Activated CD8-positive, alpha-beta memory T cell treated with anti-CD3 and anti-CD28 coated beads, Interleukin-2, amount 50 U/mL, for 48 hours (primary cell): ENCODE results near the gene ITM2B.

Experiments
- DNase-seq: peaks from one replicate; pipeline ENCODE4 v3.0.0-alpha.2; 2020

ITM2B gene

DNA sequence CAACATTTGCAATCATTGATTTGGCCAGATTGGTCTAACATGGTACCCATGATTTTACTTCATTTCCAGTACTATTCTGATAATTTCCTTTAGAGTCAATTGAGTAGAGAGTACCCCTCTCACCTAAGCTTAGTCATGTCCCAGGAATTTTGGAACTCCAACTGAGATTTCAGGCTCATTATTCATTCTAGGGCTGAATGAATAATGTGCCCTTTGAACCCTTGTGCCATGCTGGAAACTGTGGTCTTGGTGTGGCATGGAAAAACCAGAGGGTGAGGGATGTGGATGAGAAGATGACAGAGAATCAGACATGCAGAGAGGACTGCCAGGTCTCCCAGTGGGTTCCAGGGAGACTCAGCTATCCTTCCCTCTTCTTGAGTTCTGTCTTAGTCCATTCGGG is 30.2 kb downstream of the ITM2B start:
- no peak for DNase-seq

DNA sequence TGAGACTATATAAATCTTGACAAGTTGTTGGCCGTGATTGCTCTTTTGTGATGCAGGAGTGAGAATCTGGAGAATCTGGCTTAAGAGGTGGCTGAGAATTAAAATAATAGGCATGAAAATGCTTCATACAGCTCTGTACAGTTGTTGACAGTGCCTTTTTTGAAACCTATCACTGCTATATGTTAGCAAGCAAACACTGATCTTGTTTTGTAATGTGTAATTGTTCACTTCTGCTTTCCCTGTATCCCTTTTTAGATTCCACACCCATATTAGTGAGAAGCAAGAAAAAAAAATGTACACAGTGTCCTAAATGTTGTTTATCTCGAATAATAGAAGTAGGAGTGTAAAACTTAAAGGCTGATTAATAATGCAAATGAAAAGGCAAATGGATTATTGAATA is 31.1 kb downstream of the ITM2B start:
- DNase-seq = no peak

DNA sequence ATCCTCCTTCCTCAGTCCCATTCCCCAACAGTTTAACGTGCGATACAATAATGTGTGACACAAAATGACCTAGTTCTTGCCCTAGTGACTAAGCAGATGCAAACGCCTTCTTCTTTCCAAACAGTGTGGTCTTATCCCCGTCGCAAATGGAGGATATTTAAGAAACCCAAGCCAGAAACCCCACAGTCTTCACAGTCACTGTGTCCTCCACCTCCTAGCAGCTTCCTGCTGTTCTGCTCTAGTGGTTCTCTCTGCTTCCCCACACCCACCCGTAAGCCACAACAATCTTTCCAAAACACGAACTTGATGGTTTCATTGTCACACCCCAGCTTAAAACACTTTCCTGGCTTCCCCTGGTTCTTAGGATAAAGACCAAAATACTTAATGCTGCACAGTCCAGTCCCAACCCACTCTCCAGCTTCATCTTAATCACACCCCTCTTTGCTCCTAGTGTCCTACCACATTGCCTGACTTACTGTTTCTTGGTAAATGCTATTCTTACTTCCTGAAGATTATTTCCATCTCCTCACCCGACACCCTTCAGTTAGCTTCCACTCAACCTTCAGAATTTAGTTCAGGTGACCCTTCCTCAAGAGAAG is 32.3 kb downstream of the ITM2B start:
- DNase-seq = no peak

DNA sequence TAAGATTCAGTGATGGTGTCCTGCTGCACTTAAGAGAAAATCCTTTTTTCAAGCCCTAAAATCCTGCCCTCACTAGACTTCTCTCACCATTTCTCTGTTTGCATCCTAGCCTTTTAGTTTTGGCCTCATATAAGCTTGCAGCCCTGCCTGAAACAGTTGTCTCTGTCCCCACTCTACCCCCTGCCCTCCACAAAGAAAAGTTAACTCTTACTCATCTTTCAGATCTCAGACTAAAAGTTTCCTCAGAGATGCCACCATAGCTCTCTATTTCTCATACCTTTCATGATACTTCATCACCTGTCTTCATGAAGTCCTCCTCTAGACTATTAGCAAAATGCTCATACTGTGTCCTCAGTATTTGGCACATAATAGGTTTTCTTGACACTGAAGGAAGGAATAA is 33.1 kb downstream of the ITM2B start:
- no peak for DNase-seq

DNA sequence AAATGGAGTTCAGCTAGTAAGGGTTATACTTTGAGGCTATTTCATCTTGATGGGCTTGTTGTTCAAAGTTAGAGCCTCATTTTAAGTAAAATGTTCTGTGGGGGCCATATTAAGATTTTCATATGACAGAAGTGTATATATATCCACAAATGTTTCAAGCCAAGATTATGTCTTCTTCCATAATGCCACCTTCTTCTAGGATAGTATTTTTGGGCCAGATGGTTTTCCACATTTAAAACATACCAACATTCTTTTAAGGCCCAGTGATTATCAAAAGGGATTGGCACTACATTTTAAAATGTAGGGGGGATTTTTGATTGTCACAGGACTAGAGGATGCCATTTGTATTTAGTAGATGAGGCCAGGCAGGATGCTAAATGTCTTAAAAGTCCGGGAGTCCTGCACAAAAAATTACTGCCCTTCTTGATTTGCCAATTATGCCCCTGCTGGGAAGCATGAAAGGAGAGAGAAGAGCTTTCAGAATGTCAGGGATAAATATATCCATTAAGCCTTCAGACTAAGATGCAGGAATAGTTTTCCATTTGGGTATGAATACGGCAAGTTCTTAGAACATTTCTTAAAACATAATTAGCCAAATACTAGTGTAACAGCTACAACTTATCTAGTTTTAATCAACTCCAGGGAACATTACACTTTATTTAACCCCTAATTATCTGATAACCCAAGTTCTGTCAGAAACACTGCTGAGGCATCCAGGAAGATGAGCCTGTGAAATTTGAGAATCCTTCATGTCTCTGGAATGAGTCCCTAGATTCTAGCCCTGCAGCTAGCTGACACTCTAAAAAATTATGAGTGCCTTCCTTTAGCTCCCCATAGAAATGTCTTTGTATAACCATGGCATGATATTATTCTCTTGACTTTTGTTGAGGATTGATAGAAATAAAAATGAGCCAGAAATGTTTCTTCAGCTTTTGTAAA is 34.0 kb downstream of the ITM2B start:
- no peak for DNase-seq

DNA sequence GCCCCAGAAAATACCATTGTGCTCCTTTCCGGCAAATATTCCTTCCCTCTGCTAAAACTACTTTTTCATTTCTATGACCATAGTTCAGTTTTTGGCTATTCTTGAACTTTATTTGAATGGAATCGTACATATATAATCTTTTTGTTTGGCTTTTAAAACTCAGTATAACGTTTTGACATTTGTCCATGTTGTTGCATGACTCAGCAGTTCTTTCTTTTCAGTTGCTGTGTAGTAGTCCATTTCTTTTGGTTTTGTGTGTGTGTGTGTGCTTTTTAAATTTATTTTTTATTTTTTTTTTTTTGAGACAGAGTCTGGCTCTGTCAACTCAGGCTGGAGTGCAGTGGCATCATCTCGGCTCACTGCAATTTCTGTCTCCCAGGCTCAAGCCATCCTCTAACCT is 35.0 kb downstream of the ITM2B start:
- DNase-seq = no peak

DNA sequence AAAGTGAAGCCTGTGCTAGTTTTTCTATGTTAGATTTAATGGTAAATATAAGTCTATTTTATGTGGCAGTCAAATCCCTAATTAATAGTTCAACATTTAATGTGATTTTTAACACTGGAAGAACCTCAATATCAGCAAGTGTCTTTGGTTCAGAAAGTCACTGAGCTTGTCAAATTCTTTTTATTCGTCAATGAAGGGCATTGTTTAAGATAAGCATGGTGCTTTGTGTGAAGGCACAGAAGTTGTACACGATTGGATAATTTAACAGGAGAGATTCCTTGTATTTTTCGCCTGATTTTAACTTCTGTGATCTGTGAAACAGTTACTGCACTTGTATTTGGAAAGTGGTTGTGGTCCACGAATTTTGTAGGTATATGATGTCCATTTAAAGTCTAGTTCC is 40.3 kb downstream of the ITM2B start:
- DNase-seq = no peak

DNA sequence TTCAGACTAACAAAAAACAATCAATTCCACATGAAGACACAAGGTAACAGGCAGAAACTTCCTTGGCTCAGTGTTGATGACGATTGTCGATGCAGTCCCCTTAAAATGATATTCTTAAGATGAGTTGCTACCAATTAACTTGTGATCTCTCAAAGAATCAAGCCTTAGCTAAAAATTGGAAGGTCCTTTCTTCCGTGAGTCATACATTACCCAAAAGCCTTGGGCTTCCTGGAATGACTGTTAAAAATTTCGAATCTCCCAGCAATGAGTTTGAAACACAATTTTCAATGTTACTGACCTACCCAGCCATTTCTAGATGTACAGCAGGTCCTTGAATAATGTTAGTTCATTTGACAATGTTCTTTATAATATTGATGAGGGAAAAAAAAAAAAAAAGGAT is 42.5 kb downstream of the ITM2B start:
- no peak for DNase-seq

DNA sequence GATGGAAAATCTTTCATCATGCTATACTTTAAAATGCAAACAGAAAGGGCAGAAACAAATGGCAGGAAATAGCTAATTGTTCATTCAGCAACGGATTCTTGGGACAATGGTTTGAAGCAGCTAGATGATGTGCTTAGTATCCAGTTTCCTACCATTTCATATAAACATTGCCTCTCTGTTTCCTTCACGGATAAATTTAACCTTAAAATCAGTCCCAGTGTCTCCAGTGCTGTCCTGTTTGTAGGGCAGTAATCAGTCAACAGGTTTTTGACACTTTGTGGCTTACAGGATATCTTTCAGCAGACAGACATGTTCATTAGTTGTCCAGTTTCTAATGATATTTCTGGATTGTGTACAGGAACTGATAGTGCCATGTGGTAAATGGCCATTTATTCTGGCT is 45.8 kb downstream of the ITM2B start:
- no peak for DNase-seq

DNA sequence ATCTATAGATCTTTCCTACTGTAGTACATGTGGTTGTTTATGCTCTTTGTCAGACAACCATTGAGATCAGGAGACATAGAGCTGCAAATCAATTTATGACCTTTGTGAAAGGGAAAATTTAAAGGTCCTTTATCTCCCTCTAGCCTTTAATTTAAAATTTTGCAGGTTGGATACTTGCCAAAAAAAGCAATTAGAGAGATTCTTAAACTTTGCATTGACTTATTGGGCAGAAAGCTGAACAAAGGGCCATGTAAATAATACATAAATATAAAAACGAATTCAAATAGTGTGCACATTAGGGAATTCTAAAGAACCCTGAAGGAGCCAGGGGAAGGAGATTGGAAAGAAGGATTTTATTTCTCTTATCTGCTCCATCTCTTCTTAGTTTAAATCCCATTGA is 48.5 kb downstream of the ITM2B start:
- DNase-seq = no peak

DNA sequence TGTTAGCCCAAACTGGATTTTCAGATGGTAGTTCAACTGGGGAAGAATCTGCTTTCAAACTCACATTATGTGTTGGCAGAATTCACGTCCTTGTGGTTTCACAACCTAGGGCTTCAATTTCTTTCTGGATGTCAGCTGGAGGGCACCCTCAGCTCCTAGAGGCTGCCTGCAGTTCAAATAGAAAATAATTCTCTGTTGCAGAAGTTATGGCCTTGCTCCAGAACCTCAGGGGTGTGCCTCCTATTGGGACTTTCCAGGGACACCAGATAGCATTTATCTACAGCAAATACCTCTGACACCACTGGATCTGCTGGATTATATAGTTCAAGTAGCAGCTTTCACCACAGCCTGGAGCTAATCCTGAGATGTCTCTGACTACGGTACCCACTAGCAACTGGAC is 58.7 kb downstream of the ITM2B start:
- DNase-seq = no peak

DNA sequence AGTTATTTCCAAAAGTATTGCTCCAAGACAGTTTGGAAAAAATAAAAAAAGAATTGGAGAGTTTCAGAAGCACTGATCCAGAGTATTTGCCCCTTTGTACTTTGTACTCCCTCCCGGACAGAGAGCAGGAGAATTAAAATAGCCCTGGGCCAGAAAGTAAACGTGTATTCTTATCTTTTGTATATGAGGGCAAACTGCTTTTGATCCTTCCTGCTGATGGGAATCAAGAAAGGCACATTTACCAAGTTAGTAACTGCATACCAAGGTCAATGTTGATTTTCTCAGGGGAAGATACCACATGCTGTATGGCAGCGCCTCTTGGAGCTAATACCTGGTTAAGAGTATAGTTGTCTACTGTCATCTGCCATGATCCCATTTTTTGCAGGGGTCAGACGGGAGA is 59.6 kb downstream of the ITM2B start:
- no peak for DNase-seq

DNA sequence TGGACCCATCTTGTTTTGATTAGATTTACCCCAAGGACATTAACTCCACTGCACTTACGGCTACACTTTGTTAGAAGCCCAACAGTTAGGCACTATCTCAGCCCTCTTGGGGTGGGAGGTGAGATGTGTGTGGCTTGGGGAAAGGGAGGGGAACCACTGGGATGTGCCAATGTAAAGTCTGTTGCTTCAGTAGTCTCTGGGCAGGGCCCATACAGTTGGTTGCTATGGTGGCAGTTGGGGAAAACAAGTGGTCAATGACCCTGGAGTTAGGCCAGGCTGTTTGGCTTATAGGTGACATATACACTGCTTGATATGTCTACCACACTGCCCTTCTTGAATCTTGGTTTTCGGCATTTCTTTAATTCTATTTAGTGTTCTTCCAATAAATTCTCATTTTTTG is 61.6 kb downstream of the ITM2B start:
- no peak for DNase-seq

DNA sequence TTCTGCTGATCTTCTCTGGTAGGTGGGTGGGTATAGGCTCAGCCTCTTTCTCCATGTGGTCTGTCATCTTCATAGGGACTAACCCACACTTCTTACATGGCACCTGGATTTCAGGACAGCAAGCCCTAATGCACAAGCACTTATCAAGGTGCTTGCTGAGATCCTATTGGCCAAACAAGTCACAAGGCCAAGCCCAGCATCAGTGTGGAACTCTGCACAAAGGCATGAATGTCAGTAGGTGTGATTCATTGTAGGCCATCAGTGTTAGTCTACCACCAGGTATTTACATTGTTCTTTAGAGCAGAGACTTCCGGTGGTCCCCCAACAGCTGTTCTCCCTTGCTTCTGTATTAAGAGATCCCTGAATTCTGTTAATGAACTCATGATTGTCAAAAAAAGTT is 62.3 kb downstream of the ITM2B start:
- no peak for DNase-seq

DNA sequence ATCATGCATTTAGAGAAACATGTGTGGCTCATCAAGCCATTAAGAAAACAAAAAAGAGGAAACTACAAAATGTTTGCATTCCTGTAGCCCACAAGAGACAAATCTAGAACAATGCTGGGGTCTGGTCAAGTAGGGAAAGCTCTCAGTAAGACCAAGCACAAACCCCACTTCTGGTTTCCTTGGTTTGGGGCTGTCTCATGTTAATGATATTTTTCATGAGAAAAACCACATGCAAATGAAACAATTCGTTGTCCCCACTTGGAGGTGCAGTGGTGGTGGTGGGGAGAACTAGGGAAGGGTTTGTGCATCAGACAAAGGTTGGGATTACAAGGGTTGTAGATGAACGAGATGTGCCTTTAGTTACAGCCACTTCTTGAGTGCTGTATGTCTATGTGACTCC is 63.5 kb downstream of the ITM2B start:
- no peak for DNase-seq

DNA sequence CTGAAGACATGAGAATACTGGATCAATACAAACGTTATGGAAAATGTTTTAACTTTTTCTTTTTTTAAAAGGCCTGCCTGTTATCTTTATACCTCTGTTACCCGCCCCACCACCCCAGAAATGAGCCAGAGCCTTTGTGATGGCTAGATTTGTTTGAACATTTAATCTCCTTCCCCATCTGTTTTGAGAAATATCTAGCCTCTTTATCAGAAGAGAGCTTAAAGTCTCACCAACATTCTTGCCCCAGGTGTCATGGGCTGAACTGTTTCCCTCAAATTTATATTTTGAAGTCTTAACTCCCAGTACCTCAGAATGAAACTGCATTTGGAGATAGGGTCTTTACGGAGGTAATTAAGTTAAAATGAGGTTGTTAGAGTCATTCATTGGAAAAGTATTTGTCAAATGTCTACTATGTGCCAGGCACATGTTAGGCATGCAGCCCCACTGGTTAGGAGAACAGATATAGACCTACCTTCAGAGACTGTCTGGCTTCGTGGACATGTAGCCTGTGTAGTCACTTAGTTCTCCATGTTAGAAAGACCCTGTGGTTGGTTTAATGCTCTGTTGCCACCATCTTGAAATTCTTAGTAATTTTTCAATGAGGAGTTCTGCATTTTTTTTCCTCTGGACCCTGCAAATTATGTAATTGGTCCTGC is 64.3 kb downstream of the ITM2B start:
- no peak for DNase-seq

DNA sequence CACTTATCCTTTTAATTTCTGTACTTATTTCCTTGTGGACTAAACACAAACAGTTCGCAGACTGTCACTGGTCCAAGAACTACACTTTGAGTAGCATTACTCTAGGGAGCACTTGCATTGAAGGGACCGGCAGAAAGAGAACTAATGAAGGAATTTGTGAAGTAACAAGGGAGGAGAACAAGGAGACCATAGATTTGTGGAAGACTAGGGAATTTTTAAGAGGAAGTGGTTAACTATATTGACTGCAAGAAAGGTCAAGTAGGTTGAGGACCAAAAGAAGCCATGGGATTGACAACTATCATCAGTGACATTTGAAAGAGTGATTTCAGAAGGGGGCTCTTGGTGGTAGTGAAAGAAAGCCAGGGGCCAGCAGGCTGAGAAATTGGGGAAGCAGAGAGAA is 66.6 kb downstream of the ITM2B start:
- no peak for DNase-seq

DNA sequence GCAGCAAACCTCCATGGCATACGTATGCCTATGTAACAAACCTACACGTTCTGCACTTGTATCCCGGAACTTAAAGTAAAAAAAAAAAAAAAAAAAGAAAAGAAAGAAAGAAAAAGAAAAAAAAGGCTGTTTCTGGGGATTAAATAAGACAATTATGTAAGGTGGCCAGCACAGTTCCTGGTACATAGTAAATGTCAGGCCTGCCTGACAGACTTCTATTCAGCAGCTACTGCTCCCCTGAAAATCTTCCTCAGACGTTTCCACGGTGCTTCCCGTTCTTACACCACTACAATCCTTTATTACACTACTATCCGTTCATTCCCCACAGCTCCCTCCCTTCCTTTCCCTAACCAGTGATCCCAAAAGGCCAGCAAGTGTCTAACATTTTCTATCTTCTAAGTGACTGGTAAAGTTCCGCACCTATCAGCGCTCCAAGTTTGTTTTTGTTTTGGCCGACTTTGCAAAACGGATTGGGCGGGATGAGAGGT is 69.9 kb downstream of the ITM2B start:
- no peak for DNase-seq

DNA sequence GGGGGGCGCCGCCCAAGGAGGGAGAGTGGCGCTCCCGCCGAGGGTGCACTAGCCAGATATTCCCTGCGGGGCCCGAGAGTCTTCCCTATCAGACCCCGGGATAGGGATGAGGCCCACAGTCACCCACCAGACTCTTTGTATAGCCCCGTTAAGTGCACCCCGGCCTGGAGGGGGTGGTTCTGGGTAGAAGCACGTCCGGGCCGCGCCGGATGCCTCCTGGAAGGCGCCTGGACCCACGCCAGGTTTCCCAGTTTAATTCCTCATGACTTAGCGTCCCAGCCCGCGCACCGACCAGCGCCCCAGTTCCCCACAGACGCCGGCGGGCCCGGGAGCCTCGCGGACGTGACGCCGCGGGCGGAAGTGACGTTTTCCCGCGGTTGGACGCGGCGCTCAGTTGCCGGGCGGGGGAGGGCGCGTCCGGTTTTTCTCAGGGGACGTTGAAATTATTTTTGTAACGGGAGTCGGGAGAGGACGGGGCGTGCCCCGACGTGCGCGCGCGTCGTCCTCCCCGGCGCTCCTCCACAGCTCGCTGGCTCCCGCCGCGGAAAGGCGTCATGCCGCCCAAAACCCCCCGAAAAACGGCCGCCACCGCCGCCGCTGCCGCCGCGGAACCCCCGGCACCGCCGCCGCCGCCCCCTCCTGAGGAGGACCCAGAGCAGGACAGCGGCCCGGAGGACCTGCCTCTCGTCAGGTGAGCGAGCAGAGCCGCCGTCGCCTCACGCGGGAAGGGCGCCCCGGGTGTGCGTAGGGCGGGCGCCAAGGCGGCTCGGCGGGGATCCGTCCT is 70.5 kb downstream of the ITM2B start, which contains the start of gene RB1:
TSS of gene RB1 (plus strand) at position 393 of the 784 bp plus-strand sequence. CDS start at position 555, 162 bp downstream.
- DNase-seq = peak; percentile 94

DNA sequence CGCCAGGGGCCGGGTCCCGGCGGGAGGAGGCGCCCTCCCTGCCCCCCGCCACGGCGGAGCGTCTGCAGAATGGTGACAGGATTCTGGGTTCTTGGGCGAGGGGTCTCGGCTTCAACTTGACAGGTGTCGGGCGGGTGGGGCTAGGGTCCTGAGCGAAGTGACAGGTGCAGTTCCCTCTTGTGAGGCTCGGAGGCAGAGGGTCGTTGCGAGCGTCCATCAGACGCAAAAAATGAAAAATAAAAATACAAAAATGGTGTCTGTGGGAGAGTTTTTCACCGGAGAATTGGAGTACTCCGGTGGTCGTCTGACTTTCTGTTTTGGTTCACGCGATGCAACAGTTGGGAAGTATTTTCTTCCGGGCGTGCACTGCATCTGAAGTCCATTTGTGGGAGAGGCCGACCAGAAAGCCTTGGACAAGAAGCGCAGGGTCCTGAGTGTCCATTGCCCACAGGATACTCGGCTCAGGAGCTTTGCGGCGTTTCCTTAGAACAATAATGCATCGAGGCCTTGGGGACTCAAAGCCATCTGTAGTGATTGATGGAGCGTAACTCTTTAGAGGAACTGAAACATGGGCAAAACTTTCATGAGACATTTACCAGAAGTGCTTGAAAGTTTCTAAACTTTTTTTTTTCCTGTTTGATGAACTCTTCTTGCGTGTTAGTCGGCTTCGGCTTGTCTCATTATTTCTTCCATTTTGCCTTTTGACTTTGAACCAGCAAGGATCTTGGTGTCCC is 71.3 kb downstream of the ITM2B start:
- peak; percentile 64 for DNase-seq

DNA sequence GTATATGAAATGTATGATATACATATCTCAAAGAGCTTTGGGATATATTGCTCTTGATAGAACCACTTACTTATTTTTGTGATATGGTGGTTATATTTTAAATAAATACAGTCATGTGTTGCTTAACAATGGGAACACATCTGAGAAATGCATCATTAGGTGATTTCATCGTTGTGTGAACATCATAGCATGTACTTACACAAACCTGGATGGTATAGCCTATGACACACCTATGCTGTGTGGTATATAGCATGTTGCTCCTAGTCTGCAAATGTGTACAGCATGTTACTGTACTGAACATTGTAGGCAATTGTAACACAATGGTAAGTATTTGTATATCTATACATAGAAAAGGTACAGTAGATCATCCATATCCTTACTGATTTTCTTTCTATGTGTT is 78.2 kb downstream of the ITM2B start:
- DNase-seq = no peak

DNA sequence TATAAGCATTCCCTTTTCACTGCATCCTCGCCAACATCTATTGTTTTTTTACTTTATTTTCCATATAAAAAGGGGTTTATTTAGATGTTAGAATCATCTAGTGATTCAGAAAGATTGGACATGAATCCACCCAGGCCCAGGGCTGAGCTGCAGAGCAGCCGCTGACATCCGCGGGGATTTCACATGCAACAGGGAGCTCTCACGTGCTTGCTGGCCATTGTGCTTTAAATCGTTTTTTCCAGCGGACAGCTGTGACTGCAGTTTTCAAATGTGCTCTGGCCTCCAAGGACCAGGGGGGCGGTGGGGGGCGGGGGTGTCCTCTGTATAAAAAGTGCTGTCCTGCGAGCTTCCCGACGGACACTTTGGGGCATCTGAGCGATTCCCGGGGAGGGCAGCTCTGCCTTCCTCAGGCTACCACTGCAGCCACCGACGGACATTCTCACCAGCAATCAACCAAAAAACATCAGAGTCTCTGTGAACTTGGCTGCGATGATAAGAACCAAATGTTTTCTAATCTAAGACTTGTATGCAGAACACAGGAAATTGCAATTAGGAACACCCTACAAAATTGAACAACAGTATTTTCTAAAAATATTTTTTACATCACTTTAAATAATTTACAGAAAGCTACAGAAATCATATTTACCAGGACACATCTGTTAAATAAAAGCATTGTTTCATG is 83.1 kb downstream of the ITM2B start:
- DNase-seq = no peak
